GM21528 (cell line): Measurements from ENCODE around the gene DCUN1D2.
"Not testable (repeated sequence)": the region's sequence is repeated elsewhere in the genome, so short reads cannot be mapped to it uniquely, and the experiment has no call there.

Experiments
- ATAC-seq: cut with Tn5 transposase; IDR thresholded peaks from one replicate; pipeline ENCODE4 v1.9.1; 2021; ENCODE audit warnings: mild to moderate bottlenecking, moderate library complexity; ENCODE audit not compliant: unreplicated experiment, low FRiP score

Gene DCUN1D2

DNA sequence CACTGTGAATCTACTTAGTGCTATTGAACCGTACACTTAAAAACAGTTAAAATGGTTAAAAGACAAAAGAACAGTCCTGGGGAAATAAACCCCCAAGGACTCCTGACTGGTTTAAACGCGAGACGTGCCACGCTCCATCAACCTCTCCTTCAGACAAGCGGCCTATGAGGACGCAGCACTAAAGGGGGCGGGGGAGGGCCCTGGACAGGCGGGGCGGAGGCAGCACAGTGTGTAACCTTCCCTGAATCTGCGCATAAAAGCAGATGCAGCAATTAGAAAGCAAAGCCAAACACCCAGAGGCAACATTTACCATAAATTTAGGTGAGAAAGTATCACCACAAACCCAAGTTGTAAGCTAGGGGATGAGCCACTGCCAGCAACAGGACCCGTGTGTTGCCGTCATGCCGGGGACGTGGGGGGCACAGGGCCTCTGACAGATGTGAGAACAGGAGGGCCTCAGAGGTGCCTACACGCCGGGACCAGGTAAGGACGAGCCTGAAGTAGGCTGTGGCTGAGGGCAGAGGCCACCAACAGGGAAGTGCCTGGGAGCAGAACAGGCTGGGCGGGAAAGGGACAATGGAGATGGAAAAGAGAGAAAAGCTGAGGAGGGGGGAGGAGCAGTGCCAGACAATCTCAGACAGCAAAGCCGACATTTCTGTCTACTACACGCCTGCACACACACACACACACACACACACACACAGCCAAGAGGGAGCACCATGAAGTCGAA is 21.9 kb downstream of the DCUN1D2 start:
- no peak for ATAC-seq

GRCh38 chr13:113468029-113468428 is 22.5 kb downstream of the DCUN1D2 start:
- ATAC-seq = no peak

DNA sequence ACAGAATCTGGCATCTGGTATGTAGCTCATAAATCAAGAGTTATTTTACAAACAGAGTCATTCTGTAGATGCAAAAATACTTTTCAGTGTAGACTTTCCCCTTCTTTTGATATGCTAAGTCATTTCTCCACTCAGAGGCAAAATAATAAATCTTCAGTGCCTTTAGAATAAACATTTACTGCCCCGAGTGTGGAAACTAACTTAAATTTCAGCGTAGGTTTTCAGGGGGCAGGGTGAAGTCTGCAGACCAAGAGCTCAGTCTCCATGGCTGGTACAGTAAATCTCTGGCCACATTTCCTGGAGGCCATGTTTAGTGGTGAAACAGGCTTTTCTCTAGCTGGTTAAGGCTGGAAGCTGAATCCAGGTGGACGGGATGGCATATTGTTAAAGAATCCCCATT is 24.1 kb downstream of the DCUN1D2 start:
- no peak for ATAC-seq

- no peak for ATAC-seq
These were observed 25.2 kb downstream of the DCUN1D2 start for GRCh38 chr13:113465300-113465699.

DNA sequence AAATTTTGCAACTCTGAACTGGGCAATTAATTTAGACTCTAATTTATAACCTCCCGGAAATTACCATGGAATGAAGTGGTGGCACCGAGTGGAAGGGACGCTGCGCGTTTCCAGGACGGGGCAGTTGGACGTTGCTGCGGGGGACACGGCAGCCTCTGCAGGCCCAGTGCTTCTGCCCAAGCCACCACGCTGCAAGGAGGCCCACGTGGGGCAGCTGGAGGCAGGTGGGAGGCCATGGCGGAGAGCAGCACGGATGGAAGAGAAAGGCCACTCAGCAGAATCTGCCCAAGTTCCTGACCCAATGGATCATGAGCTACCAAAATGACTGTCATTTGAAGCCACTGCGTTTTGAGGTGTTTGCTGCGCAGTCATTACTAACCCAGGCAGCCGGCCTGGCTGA is 26.0 kb downstream of the DCUN1D2 start:
- ATAC-seq = no peak

DNA sequence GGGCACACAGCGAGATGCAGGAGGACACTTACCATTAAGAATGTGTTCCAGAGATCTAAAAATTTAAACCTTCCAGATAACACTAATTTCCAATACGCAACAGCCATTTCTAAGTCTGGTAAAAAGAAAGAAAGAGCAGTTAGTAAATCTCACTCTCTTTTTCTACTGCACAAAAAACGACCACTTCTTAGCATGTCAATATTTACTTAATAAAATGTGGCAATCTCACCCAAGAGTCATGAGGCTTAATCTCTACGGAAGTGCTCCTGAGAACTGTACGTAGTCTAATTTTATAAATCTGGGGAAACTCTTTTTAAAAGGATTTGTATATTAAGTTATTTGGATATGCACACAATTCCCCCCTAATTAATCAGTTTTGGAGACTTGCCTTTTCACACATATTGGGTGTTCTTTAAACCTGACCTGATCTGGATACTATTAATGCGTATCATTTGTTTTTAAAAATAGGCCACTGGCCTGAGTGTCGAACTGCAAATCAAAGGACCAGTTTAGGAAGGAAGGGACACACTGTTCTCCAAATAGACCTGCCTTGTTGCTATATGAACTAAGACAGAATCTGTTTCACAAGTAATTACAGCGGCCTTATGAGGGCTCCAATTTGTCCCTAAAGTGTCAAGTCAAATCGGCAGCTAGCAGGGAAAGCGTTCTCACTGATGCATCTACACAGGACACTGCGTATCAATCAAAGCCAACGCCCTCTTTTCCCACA is 29.3 kb downstream of the DCUN1D2 start:
- no peak for ATAC-seq

DNA sequence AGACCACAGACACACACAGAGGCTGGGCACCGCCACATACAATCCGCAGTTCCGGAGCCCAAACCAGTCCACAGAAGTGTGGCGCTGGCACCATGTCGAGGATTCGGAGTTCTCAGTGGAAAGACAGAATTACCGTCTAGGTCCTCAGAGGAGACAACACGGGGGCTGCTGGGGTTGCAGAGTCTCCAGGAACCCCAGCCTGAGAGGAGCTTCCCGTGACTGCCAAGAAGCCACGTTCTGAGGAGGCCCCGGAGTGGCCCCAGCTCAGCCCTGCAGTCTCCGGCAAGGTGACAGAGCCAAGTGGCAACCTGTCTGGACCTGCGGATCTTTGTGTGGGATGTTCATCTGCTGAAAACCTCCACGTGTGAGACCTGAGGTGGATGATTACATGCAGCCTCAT is 29.9 kb downstream of the DCUN1D2 start:
- no peak for ATAC-seq

DNA sequence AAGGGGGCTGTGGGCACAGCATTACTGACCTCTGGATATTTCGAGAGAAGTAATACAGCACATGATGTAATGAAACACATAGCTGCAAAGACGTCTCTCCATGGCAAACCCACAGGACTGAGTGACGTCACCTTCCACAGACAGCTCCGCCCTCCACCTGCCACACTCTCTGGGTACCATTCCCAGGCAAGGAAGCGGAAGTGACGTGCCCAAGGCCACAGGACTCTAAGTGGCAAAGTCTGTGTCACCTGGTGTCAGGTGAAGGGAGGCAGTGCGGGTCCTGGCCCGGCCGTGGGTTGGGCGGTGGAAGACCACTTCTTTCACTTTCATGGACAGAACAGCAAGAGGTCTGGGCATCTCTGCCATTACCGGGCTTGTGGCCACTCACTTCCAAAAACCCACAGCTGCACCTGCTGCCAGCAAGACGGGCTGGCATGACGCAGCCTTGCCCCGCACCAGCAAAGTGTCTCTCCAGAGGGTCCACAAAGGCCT is 30.4 kb downstream of the DCUN1D2 start:
- no peak for ATAC-seq

DNA sequence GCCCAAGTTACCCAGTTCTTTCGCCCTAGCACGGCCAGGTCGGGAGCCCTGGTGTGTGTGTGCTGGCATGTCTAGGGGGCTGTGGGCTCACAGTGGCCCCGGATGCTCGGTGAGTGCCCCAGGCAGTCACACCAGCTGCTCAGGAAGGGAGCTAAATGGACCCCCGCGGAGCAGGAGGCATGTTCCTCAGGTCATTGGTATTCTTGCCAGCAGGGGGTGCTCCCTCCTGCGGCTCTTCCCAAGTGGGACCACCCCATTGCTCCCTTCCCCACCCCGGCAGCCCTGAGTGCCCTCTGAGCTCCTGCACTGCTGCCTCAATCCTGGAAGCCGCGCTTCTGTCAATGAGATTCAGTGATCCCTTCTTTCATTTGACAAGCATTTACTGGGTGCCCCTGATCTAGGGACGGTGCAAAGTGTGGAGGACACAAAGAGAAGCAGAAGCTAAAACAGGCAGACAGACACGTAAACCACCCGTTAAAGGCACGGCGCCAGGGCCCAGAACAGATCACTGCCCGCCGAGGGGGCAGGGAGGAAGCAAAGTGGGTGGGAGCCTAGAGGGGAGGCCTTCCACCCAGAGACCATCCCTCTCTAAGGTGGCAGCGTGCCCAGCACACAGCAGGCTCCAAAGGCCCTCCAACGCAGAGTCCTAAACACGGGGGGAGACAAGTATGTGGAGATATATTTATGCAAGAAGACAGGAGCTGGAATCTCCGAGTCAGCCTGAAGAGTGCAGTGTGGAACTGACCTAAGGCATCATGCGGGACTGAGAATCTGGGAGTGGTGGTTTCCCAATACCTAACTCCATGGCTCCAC is 32.1 kb downstream of the DCUN1D2 start:
- ATAC-seq = no peak

GRCh38 chr13:113457510-113457909 is 33.0 kb downstream of the DCUN1D2 start:
- no peak for ATAC-seq

DNA sequence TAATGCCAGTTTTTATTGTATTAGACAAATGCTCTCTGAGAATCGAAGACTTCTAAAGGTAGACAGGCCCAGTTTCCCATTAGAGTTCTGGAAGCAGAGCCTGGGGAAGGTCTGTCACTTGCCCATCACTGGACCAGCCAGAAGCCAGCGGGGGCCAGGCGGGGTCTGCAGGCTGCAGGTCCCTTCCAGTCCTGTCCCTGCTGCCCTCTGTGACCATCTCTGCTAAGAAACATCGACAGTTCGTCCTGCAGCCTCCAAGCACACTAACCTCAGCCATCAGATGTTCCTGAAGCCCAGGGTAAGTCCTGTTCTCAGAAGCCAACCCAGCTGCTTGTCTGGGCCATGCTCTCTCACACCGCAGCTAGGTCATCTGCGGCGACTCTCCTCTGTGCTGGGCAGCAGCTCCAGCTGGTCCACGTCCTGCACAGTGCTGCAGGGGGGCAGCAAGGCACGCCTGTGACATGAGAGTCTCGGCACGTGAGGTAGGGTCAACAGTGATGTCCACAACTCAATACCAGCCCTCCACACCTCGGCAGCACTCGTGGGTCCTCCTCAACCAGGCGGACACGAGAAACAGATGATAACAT is 34.3 kb downstream of the DCUN1D2 start:
- ATAC-seq = no peak

GRCh38 chr13:113455384-113455783 is 35.1 kb downstream of the DCUN1D2 start:
- no peak for ATAC-seq

GRCh38 chr13:113454936-113455335 is 35.6 kb downstream of the DCUN1D2 start:
- ATAC-seq = no peak

GRCh38 chr13:113452942-113453901 is 37.3 kb downstream of the DCUN1D2 start, which contains the start of gene ADPRHL1:
ADPRHL1 (minus strand) TSS chr13:113453488; CDS start chr13:113453437, 51 bp downstream.
- ATAC-seq = no peak

- no peak for ATAC-seq
These were observed 38.0 kb downstream of the DCUN1D2 start for GRCh38 chr13:113452466-113452865.

- ATAC-seq = no peak
These were observed 38.5 kb downstream of the DCUN1D2 start for GRCh38 chr13:113451951-113452421.

DNA sequence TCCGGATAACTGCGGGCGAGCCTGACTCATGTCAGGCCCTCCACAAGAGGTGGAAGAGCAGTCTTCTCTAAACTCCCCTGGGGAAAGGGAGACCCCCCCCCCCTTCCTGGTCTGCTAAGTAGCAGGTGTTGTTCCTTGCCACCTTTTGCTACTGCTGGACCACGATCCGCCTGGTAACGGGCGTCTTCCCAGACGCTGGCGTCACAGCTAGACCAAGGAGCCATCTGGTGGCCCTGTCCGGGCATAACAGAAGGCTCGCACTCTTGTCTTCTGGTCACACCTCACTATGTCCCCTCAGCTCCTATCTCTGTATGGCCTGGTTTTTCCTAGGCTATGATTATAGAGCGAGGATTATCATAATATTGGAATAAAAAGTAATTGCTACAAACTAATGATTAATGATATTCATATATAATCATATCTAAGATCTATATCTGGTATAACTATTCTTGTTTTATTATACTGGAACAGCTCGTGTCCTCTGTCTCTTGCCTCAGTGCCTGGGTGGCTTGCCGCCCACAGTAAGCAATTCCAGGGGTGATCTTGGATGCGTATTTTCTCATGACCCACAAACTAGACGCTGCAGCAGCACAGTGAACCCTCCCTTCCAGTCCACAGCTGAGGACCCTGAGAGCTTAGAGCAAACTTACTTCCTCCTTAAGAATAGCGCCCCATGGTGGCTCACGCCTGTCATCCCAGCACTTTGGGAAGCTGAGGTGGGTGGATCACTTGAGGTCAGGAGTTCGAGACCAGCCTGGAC is 39.5 kb downstream of the DCUN1D2 start:
- not testable (repeated sequence) for ATAC-seq

GRCh38 chr13:113450348-113450744 is 40.2 kb downstream of the DCUN1D2 start:
- ATAC-seq = not testable (repeated sequence)
